ENCODE results near the gene CCDC83.

GRCh38 chr11:85953491-85954143 is 98.4 kb downstream of the CCDC83 start:
- TF ChIP-seq CTCF (tag by site-specific recombination; IDR thresholded peaks at IDR 0.05), result no peak
- TF ChIP-seq ZNF404 (tag by site-specific recombination; IDR thresholded peaks at IDR 0.05), result no peak
- no peak for TF ChIP-seq ZNF174 (tag by site-specific recombination; IDR thresholded peaks at IDR 0.05)
- TF ChIP-seq ZNF239 (tag by site-specific recombination; IDR thresholded peaks at IDR 0.05), result no peak
- TF ChIP-seq ZNF121 (tag by site-specific recombination; IDR thresholded peaks at IDR 0.05), result no peak
- TF ChIP-seq OVOL3 (tag by site-specific recombination; IDR thresholded peaks at IDR 0.05), result no peak
- TF ChIP-seq ZNF223 (tag by site-specific recombination; IDR thresholded peaks at IDR 0.05), result no peak
- no peak for TF ChIP-seq PRDM4 (tag by site-specific recombination; IDR thresholded peaks at IDR 0.05)
- no peak for TF ChIP-seq ZNF792 (tag by site-specific recombination; IDR thresholded peaks at IDR 0.05)

Measured in HEK293 (cell line).